ENCODE measurements around the gene PSMC5.
"Not testable (repeated sequence)": the region's sequence is repeated elsewhere in the genome, so short reads cannot be mapped to it uniquely, and the experiment has no call there.

PSMC5 gene

DNA sequence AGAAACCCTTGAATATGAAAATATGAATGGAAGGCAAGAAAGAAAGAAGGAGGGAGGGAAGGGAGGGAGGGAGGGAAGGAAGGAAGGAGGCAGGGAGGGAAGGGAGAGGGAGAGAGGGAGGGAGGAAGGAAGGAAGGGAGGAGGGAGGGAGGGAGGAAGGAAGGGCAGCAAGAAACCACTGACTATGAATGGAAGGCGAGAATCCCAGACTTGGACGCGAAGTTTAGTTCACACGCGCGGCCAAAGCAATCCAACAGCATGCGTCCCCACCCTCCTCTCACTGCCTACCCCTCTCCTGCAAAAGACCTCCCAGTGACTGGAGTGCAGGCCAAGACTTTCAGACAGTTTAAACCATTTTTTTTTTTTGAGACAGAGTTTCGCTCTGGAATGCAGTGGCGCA is 23.2 kb downstream of the PSMC5 start:
- H3K27me3 ChIP-seq (ENCODE audit: control insufficient read depth, insufficient read depth, low read length): peaks cover 18% of the 10 kb centered on the region
- no peak overlapping the region for H3K4me3 ChIP-seq (ENCODE audit: low read depth, low read length)
- H3K27ac ChIP-seq (ENCODE audit: low read depth, low read length): no peak overlapping the region
- H3K4me1 ChIP-seq (ENCODE audit: control insufficient read depth, insufficient read depth, low read length): no peaks in the 10 kb centered on the region
- H3K36me3 ChIP-seq (ENCODE audit: control insufficient read depth, insufficient read depth, low read length): no peaks in the 10 kb centered on the region
- H3K9ac ChIP-seq (ENCODE audit: low read length): no peak overlapping the region
- H3K9me3 ChIP-seq (ENCODE audit: control insufficient read depth, insufficient read depth, low read depth, low read length): no peaks in the 10 kb centered on the region; the same call in 1 of the 2 replicates

- H3K4me3 ChIP-seq (ENCODE audit: low read depth, low read length): no peak overlapping the region
- H3K4me1 ChIP-seq (ENCODE audit: control insufficient read depth, insufficient read depth, low read length): no peaks in the 10 kb centered on the region
- no peak overlapping the region for H3K9ac ChIP-seq (ENCODE audit: low read length)
- peaks cover 10% of the 10 kb centered on the region for H3K27me3 ChIP-seq (ENCODE audit: control insufficient read depth, insufficient read depth, low read length)
- H3K27ac ChIP-seq (ENCODE audit: low read depth, low read length): no peak overlapping the region
- H3K36me3 ChIP-seq (ENCODE audit: control insufficient read depth, insufficient read depth, low read length): no peaks in the 10 kb centered on the region
- H3K9me3 ChIP-seq (ENCODE audit: control insufficient read depth, insufficient read depth, low read depth, low read length): no peaks in the 10 kb centered on the region; the same call in 1 of the 2 replicates
Measured at GRCh38 chr17:63853260-63853659, 26.0 kb downstream of the PSMC5 start.

- no peak overlapping the region for H3K27ac ChIP-seq (ENCODE audit: low read depth, low read length)
- H3K9me3 ChIP-seq (ENCODE audit: control insufficient read depth, insufficient read depth, low read depth, low read length): no peaks in the 10 kb centered on the region
- no peak overlapping the region for H3K4me3 ChIP-seq (ENCODE audit: low read depth, low read length)
- no peak overlapping the region for H3K9ac ChIP-seq (ENCODE audit: low read length)
- no peaks in the 10 kb centered on the region for H3K36me3 ChIP-seq (ENCODE audit: control insufficient read depth, insufficient read depth, low read length)
- H3K27me3 ChIP-seq (ENCODE audit: control insufficient read depth, insufficient read depth, low read length): peaks cover 13% of the 10 kb centered on the region
- H3K4me1 ChIP-seq (ENCODE audit: control insufficient read depth, insufficient read depth, low read length): no peaks in the 10 kb centered on the region
Measured at GRCh38 chr17:63854709-63855108, 27.5 kb downstream of the PSMC5 start.

GRCh38 chr17:63855185-63855584 is 28.0 kb downstream of the PSMC5 start:
- no peaks in the 10 kb centered on the region for H3K4me1 ChIP-seq (ENCODE audit: control insufficient read depth, insufficient read depth, low read length)

DNA sequence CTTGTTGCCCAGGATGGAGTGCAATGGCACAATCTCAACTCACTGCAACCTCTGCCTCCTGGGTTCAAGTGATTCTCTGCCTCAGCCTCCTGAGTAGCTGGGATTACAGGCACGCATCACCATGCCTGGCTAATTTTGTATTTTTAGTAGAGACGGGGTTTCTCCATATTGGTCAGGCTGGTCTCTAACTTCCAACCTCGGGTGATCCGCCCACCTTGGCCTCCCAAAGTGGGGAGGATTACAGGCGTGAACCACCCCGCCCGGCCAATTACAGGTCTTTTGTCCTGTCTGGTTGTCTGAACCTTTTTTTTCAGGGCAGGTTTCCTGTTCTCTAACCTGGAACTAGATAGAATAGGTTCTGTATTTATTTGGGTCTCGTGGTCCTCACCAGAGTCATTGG is 29.2 kb downstream of the PSMC5 start:
- not testable (repeated sequence) for H3K9me3 ChIP-seq (ENCODE audit: control insufficient read depth, insufficient read depth, low read depth, low read length); H3K27ac ChIP-seq (ENCODE audit: low read depth, low read length); H3K9ac ChIP-seq (ENCODE audit: low read length); H3K36me3 ChIP-seq (ENCODE audit: control insufficient read depth, insufficient read depth, low read length); H3K4me3 ChIP-seq (ENCODE audit: low read depth, low read length); H3K4me1 ChIP-seq (ENCODE audit: control insufficient read depth, insufficient read depth, low read length)
- H3K27me3 ChIP-seq (ENCODE audit: control insufficient read depth, insufficient read depth, low read length): peaks cover 17% of the 10 kb centered on the region; the same call in 1 of the 2 replicates

More at GRCh38 chr17:63855185-63855584, 28.0 kb downstream of the PSMC5 start:
- H3K27ac ChIP-seq (ENCODE audit: low read depth, low read length): no peak overlapping the region
- no peaks in the 10 kb centered on the region for H3K9me3 ChIP-seq (ENCODE audit: control insufficient read depth, insufficient read depth, low read depth, low read length)
- peaks cover 14% of the 10 kb centered on the region; the same call in 1 of the 2 replicates for H3K27me3 ChIP-seq (ENCODE audit: control insufficient read depth, insufficient read depth, low read length)
- H3K9ac ChIP-seq (ENCODE audit: low read length): no peak overlapping the region
- no peak overlapping the region for H3K4me3 ChIP-seq (ENCODE audit: low read depth, low read length)
- H3K36me3 ChIP-seq (ENCODE audit: control insufficient read depth, insufficient read depth, low read length): no peaks in the 10 kb centered on the region

DNA sequence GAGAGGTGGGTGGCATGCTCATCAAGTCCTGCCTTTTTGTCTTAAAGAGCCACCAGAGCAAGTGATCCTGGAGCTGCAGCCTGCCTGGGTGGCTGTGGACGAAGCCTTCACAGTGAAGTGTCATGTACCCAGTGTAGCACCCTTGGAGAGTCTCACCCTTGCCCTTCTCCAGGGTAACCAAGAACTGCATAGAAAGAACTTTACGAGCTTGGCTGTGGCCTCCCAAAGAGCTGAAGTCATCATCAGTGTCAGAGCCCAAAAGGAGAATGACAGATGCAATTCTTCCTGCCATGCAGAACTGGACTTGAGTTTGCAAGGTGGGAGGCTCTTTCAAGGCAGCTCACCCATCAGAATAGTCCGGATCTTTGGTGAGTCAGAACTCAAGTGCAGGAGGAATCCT is 32.0 kb downstream of the PSMC5 start:
- no peaks in the 10 kb centered on the region for H3K36me3 ChIP-seq (ENCODE audit: control insufficient read depth, insufficient read depth, low read length)
- H3K4me1 ChIP-seq (ENCODE audit: control insufficient read depth, insufficient read depth, low read length): no peaks in the 10 kb centered on the region

GRCh38 chr17:63866625-63867024 is 39.4 kb downstream of the PSMC5 start:
- not testable (repeated sequence) for H3K9ac ChIP-seq (ENCODE audit: low read length); H3K36me3 ChIP-seq (ENCODE audit: control insufficient read depth, insufficient read depth, low read length); H3K27ac ChIP-seq (ENCODE audit: low read depth, low read length); H3K27me3 ChIP-seq (ENCODE audit: control insufficient read depth, insufficient read depth, low read length); H3K4me1 ChIP-seq (ENCODE audit: control insufficient read depth, insufficient read depth, low read length); H3K9me3 ChIP-seq (ENCODE audit: control insufficient read depth, insufficient read depth, low read depth, low read length); H3K4me3 ChIP-seq (ENCODE audit: low read depth, low read length)

More for the DNA sequence above, 32.0 kb downstream of the PSMC5 start:
- no peak overlapping the region for H3K4me3 ChIP-seq (ENCODE audit: low read depth, low read length)
- H3K27ac ChIP-seq (ENCODE audit: low read depth, low read length): no peak overlapping the region
- no peaks in the 10 kb centered on the region for H3K9me3 ChIP-seq (ENCODE audit: control insufficient read depth, insufficient read depth, low read depth, low read length)
- H3K9ac ChIP-seq (ENCODE audit: low read length): no peak overlapping the region
- H3K27me3 ChIP-seq (ENCODE audit: control insufficient read depth, insufficient read depth, low read length): peaks cover 17% of the 10 kb centered on the region; the same call in 1 of the 2 replicates

GRCh38 chr17:63869491-63870291 is 42.5 kb downstream of the PSMC5 start:
- H3K27me3 ChIP-seq (ENCODE audit: control insufficient read depth, insufficient read depth, low read length); H3K36me3 ChIP-seq (ENCODE audit: control insufficient read depth, insufficient read depth, low read length); H3K4me1 ChIP-seq (ENCODE audit: control insufficient read depth, insufficient read depth, low read length); H3K4me3 ChIP-seq (ENCODE audit: low read depth, low read length); H3K27ac ChIP-seq (ENCODE audit: low read depth, low read length); H3K9ac ChIP-seq (ENCODE audit: low read length); H3K9me3 ChIP-seq (ENCODE audit: control insufficient read depth, insufficient read depth, low read depth, low read length): not testable (repeated sequence)

DNA sequence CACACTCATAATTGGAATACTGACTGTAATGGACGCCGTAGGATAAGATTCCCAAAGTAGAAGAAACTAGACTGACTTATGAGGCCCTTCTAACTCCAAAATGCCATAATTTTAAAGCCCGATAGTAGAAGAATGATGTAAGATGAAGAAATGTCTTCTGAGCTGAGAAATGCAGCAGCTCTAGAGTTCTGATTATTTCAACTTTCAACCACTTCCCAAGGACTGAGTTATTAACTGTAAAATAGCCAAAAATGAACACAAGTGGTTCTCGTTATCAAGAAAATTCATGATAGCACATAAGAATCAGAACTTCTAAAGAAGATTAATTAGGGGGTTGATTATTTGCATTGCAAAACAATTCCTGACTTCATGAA is 43.0 kb downstream of the PSMC5 start:
- not testable (repeated sequence) for H3K36me3 ChIP-seq (ENCODE audit: control insufficient read depth, insufficient read depth, low read length); H3K4me1 ChIP-seq (ENCODE audit: control insufficient read depth, insufficient read depth, low read length); H3K27ac ChIP-seq (ENCODE audit: low read depth, low read length); H3K9me3 ChIP-seq (ENCODE audit: control insufficient read depth, insufficient read depth, low read depth, low read length); H3K4me3 ChIP-seq (ENCODE audit: low read depth, low read length); H3K27me3 ChIP-seq (ENCODE audit: control insufficient read depth, insufficient read depth, low read length); H3K9ac ChIP-seq (ENCODE audit: low read length)

GRCh38 chr17:63871646-63872365 is 44.6 kb downstream of the PSMC5 start:
- H3K27ac ChIP-seq (ENCODE audit: low read depth, low read length); H3K4me3 ChIP-seq (ENCODE audit: low read depth, low read length); H3K4me1 ChIP-seq (ENCODE audit: control insufficient read depth, insufficient read depth, low read length); H3K27me3 ChIP-seq (ENCODE audit: control insufficient read depth, insufficient read depth, low read length); H3K9me3 ChIP-seq (ENCODE audit: control insufficient read depth, insufficient read depth, low read depth, low read length); H3K9ac ChIP-seq (ENCODE audit: low read length); H3K36me3 ChIP-seq (ENCODE audit: control insufficient read depth, insufficient read depth, low read length): not testable (repeated sequence)

- not testable (repeated sequence) for H3K27me3 ChIP-seq (ENCODE audit: control insufficient read depth, insufficient read depth, low read length); H3K9me3 ChIP-seq (ENCODE audit: control insufficient read depth, insufficient read depth, low read depth, low read length); H3K9ac ChIP-seq (ENCODE audit: low read length); H3K36me3 ChIP-seq (ENCODE audit: control insufficient read depth, insufficient read depth, low read length); H3K4me3 ChIP-seq (ENCODE audit: low read depth, low read length); H3K27ac ChIP-seq (ENCODE audit: low read depth, low read length); H3K4me1 ChIP-seq (ENCODE audit: control insufficient read depth, insufficient read depth, low read length)
Measured at GRCh38 chr17:63873577-63873976, 46.3 kb downstream of the PSMC5 start, which contains the start of gene CSH2. Gene CSH2 (minus strand): TSS chr17:63873677. CDS start chr17:63873614, 63 bp downstream.
